A673 (cell line): Measurements from ENCODE around the gene ZNF142.

Experiments used
- EZH2 ChIP-seq: fragments of 200-600 bp; sonication (generic); IDR thresholded peaks from 2 replicates; pipeline ENCODE4 v1.6.1; 2017; ENCODE audit warnings: borderline replicate concordance, low read depth, mild to moderate bottlenecking, mixed read lengths, antibody characterized with exemption, low read length; ENCODE audit not compliant: poor library complexity, severe bottlenecking
- TF ChIP-seq, protein P1 (sequence below): fragments of 300-800, 200-600 bp; sonication (generic); conservative IDR thresholded peaks from 2 replicates; pipeline ENCODE4 v1.5.1; 2017; ENCODE audit warnings: low read depth, mild to moderate bottlenecking, antibody characterized with exemption, low read length, moderate library complexity, mixed read lengths

DNA sequence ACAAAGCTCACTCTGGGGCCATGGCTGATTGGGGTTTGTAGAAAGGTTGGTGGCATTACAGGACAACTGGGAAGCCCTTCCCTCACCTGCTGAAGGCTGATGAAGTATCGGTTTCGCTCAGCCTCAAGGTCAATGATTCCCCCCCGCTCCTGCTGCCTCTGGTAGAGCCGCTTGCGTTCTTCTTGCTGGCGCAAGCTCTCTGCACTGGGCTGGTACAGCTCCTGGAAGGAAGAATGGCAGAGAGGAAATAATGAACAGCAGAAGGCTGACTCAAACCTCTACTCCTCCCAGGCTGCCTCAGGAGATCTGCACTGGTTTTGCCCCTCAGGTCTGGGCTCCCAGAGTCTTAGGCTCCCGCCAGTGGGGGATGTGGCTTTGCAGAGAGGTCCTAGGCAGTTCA lies 5.2 kb upstream of the ZNF142 start:
- TF ChIP-seq, protein P1, sequence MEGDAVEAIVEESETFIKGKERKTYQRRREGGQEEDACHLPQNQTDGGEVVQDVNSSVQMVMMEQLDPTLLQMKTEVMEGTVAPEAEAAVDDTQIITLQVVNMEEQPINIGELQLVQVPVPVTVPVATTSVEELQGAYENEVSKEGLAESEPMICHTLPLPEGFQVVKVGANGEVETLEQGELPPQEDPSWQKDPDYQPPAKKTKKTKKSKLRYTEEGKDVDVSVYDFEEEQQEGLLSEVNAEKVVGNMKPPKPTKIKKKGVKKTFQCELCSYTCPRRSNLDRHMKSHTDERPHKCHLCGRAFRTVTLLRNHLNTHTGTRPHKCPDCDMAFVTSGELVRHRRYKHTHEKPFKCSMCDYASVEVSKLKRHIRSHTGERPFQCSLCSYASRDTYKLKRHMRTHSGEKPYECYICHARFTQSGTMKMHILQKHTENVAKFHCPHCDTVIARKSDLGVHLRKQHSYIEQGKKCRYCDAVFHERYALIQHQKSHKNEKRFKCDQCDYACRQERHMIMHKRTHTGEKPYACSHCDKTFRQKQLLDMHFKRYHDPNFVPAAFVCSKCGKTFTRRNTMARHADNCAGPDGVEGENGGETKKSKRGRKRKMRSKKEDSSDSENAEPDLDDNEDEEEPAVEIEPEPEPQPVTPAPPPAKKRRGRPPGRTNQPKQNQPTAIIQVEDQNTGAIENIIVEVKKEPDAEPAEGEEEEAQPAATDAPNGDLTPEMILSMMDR: no peak
- TF ChIP-seq EZH2: no peak
